ACHN (cell line): Measurements from ENCODE around the gene MARCHF2.
"Not testable (repeated sequence)": the region's sequence is repeated elsewhere in the genome, so short reads cannot be mapped to it uniquely, and the experiment has no call there.

Source experiments
- DNase-seq: peaks from one replicate; pipeline ENCODE4 v3.0.0-alpha.2; 2015
- in situ Hi-C: cut with HindIII; loops from 2 replicates; pipeline ENCODE4 v1.10.0; 2017; ENCODE audit warnings: low sequenced_read_pairs, low pct_ligation_motif_present, low pct_unique_long_range_greater_than_20kb

MARCHF2 gene

GRCh38 chr19:8401981-8402411, 11.1 kb upstream of the MARCHF2 start:
- DNase-seq: no peak
- in situ Hi-C loops: no loop called here

- DNase-seq: no peak
- in situ Hi-C loops: no loop called here
Observed at GRCh38 chr19:8403098-8403819, 9.8 kb upstream of the MARCHF2 start.

DNA sequence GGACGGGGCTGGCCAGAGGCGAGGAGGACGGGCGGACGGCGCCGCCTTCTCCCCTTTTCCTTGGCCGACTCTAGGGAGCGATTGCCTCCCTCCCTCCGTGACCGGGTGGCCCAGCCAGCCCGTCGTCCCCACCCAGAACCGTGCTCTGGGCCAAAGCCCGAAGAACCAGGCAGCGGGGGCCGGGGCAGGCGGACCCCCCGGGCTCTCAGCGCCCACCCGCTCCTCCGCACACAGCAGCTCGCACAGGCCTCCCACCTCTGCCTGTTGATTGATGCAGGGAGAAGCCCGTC, 9.3 kb upstream of the MARCHF2 start:
- in situ Hi-C loops: no loop called here

DNA sequence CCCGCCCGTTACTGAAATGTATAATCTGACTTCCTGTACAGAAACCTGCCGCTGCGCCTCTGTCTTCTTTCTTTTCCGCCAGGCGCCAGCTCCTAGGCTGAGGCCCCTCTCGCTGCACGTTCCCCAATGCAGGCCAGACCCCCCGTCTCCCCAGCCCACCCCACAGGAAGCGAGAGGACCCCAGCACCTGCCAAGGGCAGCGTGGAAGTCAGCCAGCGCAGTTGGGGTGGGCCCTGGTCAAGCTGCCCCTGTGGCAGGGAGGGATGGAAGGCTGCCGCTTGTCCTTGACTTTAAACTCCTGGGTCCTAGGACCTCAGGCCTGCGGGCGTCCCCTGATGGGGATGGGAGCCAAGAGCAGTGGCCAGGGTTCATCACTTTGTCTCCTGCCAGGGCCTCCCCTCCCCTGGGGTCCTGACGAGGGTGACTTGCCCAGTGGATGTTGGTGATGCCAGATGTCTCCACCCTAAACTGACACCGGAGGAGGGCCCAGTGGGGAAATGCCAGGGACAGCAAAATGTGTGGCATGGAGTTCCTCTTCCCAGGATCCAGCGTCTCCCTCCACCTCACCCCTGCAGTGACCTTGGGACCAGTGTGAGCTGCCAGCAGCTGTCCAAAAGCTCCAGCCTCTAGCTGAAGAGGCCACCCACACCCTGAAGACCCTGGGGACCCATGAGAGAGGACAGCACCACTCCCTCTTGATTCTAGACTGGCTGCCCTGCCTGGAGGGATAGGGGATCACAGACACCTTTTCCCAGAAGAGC, 8.5 kb upstream of the MARCHF2 start:
- no peak for DNase-seq
- in situ Hi-C loops: no loop called here

More for the DNA sequence above, 9.3 kb upstream of the MARCHF2 start:
- no peak for DNase-seq

- in situ Hi-C loops, DNase-seq: not testable (repeated sequence)
Observed at GRCh38 chr19:8410718-8411117, 2.4 kb upstream of the MARCHF2 start.

- in situ Hi-C loops: no loop called here
Observed at GRCh38 chr19:8413629-8413995, 507 bp downstream of the MARCHF2 start.

GRCh38 chr19:8416796-8417195, 3.7 kb downstream of the MARCHF2 start:
- in situ Hi-C loops: no loop called here
- no peak for DNase-seq

More at GRCh38 chr19:8413629-8413995, 507 bp downstream of the MARCHF2 start:
- DNase-seq: no peak

- DNase-seq: no peak
- in situ Hi-C loops: no loop called here
Observed at GRCh38 chr19:8421484-8422461, 8.7 kb downstream of the MARCHF2 start.

DNA sequence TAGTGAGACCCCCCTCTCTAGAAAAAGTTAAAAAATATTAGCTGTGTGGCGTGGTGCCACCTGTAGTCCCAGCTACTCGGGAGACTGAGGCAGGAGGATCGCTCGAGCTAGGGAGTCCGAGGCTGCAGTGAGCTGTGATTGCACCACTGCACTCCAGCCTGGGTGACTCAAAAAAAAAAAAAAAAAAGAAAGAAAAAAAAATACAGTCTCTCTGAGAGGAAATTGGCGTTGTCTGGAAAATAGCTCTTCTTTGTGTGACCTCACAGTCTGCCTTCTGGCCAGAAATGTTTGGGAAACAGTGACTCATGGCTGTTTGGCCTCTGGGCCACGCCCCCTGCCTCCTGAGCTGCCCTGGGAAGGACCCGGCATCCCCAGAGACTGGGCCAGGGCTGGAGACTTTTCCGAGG, 10.7 kb downstream of the MARCHF2 start:
- peak; percentile 95 for DNase-seq
- in situ Hi-C loops: no loop called here

DNA sequence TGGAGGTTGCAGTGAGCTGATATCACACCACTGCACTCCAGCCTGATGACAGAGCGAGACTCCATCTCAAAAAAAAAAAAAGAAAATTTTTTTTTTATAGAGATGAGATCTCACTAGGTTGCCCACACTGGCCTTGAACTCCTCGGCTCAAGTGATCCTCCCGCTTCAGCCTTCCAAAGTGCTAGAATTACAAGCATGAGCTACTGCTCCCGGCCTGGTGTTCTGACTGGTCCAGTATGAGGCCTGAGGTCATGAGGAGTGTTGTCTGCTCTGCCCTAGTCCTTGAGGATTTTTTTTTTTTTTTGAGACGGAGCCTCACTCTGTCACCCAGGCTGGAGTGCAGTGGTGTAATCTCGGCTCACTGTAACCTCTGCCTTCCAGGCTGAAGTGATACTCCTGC, 12.2 kb downstream of the MARCHF2 start:
- in situ Hi-C loops: not testable (repeated sequence)

DNA sequence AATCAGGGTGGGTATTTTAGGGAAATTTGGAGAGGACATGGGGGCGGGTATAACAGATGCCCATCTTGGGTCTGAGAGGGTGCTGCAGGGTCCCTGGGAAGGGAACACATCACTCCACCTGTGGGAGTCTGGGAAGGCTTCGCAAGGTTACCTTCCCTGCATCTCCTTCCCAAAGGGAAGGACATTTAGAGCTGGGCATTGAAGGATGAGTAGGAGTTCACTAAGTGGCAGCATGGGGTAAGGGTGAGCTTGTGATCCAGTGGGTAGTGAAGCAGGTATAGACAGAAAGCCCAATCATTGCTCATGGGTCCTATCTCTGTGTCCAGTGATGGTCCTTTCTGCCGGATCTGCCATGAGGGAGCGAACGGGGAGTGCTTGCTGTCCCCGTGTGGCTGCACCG, 13.2 kb downstream of the MARCHF2 start:
- in situ Hi-C loops: no loop called here
- no peak for DNase-seq

More for the DNA sequence above, 12.2 kb downstream of the MARCHF2 start:
- not testable (repeated sequence) for DNase-seq

GRCh38 chr19:8429044-8429443, 15.9 kb downstream of the MARCHF2 start:
- in situ Hi-C loops: no loop called here

DNA sequence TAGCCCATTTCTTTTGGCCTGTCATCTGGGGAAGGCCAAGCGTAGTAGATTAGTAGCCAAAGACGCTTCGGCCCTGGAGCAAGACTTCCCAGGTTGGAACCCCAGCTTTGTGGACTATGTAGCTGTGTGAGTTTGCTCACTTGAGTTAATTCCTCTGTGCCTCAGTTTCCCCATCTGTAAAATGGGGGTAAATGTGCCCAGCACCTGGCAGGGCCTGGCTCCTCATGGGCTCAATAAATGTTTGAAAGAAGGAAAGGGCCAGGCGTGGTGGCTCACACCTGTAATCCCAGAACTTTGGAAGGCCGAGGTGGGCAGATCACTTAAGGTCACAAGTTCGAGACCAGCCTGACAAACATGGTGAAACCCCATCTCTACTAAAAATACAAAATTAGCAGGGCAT, 16.7 kb downstream of the MARCHF2 start:
- in situ Hi-C loops: no loop called here
- no peak for DNase-seq

More at GRCh38 chr19:8429044-8429443, 15.9 kb downstream of the MARCHF2 start:
- no peak for DNase-seq

DNA sequence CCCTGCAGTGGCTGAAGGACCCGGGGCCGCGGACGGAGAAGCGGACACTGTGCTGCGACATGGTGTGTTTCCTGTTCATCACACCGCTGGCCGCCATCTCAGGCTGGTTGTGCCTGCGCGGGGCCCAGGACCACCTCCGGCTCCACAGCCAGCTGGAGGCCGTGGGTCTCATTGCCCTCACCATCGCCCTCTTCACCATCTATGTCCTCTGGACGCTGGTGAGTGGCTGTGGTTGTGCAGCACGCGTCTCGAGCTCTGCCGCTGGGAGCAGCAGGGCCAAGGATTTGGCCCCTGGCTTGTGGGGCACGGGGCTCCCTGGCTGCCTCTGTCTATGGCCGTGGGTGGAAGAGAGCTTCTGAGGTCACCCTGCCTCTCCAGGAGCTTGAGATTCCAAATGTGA, 17.5 kb downstream of the MARCHF2 start:
- DNase-seq: no peak
- in situ Hi-C loops: no loop called here

GRCh38 chr19:8438236-8438635, 25.1 kb downstream of the MARCHF2 start:
- in situ Hi-C loops: no loop called here

DNA sequence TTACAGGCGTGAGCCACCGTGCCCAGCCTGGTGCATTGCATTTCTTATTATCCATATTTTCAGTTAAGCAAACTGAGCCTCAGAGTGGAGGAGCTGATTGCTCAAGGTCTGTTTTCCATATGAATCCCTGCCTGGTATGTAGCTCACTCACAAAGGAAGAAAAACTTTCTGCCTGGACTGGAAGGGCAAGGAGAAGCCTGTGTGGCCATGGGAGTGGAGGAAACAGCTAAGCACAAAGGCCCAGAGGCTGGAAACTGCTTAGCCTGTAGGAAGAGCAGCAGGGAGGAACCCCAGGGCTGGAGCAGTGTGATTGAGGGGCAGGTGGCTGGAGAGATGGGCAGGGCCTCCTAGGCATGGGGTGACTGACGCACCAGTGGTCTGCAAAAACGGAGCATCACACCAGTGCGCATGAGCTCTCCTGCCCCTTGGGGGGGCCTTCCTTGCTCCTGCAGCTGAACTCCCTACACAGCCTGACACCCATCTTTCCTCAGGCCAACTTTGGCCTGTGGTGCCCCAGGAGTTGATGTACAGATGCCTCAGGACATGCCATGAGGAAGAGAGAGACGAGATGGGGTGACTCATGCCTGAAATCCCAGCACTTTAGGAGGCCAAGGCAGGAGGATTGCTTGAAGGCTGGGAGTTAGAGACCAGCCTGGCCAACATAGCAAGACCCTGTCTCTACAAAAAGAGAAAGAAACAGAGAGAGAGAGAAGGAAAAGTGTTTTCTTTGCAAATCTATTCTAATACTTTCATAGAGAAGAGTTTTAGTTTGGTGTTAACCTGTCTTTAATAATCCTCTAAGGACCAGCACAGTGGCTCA, 28.8 kb downstream of the MARCHF2 start:
- in situ Hi-C loops: no loop called here
- DNase-seq: no peak

More at GRCh38 chr19:8438236-8438635, 25.1 kb downstream of the MARCHF2 start:
- no peak for DNase-seq

- in situ Hi-C loops, DNase-seq: not testable (repeated sequence)
Observed at GRCh38 chr19:8444140-8444676, 31.1 kb downstream of the MARCHF2 start.
